K562 treated with DMSO at 1 percent for 4 hours (cell line): Measurements from ENCODE around the gene EHMT1. TPM values are rescaled to one million over a fixed set of nuclear protein-coding genes. Genes with fewer than 3 reads are reported as not detected.

Experiments
- total RNA-seq: library from RNA; unstranded; fragments of 300-600 nt; gene quantifications from 2 replicates; pipeline ENCODE4 v1.2.3, GENCODE V29; 2022; ENCODE audit not compliant: insufficient read depth

EHMT1 gene
- total RNA-seq: 43.7 and 55.4 TPM in 2 replicates

DNA sequence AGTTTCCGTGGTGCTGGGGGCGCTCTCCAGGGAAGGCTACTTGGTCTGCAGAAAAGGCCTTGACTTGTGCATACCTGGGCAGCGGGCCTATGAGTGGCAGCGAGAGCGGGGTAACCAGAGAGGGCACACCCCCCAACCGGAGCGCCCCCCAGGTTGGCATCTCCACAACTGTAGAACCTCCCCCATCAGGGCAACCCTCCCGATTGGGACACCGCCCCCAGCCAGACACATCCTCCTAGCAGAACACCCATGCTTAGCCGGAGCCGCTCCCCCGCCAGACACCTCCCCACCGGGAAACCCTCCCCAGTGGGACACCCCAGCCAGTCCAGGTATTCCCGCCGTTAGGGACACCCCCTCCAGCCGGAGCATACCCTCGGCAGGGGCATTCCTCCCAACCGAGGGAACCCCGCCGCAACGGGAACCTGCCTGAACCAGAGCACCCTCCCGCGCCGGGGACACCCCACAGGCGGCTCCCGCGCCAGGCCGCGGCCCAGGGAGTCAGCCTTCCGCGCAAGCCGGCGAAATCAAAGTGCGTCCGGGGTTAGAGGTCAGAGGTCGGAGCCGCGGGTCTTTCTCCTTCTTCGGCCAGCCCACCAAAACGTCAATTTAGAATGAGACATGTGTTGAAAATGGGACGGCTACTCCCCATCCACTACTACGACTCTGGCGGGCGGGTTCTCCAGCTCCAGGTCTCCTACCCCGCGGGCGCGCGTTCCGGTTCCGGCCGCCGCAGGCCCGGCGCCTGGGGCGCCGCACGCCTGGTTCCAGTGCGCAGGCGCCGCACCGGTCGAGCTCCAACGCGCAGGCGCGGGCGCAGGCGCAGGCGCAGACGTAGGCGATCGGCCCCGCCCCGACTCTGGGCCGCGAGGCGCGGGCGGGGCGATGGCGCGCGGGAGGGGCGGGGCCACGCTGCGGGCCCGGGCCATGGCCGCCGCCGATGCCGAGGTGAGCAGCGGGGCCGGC lies at the start of gene EHMT1:
Gene EHMT1, plus strand, starts transcription at position 901 of the 963 bp plus-strand sequence. Its CDS starts 24 bp downstream, at position 925.

DNA sequence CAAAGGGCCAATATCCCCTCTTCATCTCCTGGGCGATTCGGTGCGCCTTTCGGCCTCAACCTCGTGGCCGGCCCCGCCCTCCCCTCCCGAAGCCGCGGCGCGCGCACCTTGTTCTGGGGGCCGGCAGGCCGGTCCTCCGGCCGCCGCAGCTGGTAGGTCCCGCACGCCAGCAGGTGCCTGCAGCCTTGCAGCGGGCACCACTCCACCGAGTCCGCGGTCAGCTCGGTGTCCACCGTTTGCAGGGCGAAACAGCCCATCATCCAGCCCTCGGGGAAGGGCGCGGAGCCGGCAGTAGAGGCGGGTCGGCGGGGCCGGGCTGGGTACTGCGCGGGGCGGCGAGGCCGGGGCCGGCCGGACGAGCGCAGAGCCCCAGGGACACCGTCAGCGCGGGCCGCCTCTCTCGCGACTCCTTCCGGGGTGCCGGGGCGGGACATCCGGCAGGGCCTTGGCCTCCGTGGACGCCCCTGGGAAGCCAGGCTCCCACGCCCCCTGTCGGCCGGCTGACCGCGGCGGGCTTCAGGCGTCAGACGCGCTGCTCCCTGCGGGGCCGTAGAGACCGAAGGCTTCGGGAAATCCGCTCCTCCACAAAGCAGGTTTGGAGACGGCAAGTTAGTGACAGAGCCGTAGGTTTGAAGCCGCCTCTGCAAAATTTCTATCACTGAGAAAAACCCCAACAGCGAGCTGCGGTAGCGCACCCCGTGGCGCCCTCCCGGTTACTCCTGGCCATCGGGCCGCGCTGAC lies 40.1 kb upstream of the EHMT1 start, which contains the start of gene DPH7:
Gene DPH7, minus strand, starts transcription at position 408 of the 741 bp plus-strand sequence. Its CDS starts 148 bp downstream, at position 260.

DNA sequence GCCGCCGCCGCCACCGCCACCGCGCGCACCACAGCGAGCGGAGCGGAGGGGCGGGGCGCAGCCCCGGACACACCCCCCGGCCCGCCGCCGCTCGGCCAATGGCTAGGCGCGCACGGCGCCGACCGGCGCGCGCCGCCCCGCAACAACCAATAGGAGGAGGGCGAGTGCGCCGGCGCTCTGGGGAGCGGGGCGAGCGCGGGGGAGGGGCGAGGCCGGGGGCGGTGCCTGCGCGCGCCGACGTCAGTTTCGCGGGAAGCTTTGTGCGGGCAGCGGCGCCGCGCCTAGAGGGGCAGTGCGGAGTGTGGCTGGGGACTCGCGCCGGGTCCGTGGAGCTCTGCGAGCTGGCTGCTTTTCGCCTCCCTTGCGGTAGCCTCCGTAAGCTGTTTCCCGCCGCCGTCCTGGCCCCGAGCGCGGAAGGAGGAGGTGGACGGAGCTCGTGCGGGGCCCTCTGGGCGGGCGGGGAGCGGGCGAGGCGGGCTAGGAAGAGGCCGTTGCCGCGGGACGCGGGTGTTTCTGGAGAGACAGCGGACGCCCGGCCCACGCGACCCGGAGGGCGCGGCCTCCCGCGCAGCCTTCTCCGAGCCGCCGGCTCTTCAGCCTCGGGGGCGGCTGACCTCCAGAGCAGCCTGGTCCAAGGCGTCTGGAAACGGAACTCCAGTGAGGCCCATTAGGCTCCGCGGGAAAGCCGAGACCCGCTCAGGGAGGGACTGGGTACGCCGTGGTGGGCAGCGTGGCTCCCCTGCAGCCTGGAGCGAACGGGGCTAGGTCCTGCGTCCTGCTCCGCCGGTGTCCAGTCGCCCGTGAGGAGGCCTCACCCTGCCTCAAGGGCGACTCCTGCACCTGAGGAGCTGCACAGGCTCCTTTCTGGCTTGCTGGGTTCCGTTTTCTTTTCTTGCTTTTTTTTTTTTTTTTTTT lies 28.1 kb upstream of the EHMT1 start, which contains the start of gene ZMYND19:
Gene ZMYND19, minus strand, starts transcription at position 44 of the 915 bp plus-strand sequence. CDS start 249 bp downstream, outside the sequence.

DNA sequence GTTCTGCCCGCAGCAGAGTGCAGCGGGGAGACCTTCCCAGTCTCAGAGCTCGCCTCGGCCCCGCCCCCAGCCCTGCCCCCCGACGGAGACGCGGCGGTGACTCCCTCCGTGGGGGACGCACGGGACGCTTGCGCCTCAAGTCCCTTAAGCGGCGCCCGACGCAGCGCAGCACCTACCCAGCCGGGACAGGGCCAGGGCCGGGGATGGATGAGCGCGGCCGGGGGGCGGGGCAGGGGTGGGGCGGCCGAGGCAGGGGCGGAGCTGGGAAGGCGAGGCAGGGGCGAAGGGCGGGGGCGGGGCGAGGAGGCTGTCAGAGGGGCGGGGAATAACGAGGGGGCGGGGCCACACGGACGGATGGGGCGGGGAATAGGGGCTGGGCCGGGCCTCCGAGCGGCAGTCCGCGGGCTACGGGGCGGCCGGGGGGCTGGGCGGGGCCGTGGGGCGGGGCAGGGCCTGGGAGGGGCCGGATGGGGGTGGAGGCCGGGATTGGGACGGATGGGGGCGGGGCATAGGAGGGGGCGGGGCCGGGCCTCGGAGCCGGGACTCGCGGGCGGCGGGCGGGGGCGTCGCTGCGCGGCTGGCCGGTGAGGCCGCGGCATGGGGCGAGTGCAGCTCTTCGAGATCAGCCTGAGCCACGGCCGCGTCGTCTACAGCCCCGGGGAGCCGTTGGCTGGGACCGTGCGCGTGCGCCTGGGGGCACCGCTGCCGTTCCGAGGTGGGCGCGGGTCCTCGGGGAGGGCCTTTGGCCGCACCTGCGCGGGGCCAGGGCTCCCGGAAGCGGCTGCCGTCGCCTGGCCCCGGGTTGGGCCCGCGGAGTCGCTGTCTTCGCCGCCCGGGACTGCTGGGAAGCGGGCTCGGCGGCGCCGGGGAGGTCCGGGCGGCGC lies 13.4 kb upstream of the EHMT1 start, which contains the start of gene ARRDC1:
Gene ARRDC1, plus strand, starts transcription at position 566 of the 884 bp plus-strand sequence. Its CDS starts 32 bp downstream, at position 598.

DNA sequence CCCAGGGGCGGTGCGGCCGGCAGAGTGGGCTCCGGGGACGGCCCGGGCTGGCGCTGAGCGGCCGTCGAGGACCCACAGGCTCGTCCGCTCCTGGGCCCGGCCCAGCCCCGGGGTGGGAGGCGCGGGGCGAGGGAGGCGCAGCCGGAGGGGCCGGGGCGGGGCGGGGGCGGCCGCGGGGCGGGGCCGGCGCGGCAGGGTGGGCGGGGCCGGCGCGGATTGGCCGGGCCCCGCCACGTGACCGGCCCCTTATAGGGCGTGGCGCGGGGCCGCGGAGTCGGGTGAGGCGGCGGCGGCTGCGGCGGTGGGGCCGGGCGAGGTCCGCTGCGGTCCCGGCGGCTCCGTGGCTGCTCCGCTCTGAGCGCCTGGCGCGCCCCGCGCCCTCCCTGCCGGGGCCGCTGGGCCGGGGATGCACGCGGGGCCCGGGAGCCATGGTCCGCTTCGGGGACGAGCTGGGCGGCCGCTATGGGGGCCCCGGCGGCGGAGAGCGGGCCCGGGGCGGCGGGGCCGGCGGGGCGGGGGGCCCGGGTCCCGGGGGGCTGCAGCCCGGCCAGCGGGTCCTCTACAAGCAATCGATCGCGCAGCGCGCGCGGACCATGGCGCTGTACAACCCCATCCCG lies 258.8 kb downstream of the EHMT1 start, which contains the start of gene CACNA1B:
Gene CACNA1B, plus strand, starts transcription at position 277 of the 617 bp plus-strand sequence. Its CDS starts 152 bp downstream, at position 429.

Other genes with a start within 250 kb of the EHMT1 start
- 9.8 TPM in 2 replicates for gene EXD3, start 195.8 kb upstream of the EHMT1 start, total RNA-seq
- 1.1 and 1.8 TPM in 2 replicates for gene NOXA1, start 195.6 kb upstream of the EHMT1 start, total RNA-seq
- gene ENTPD8, start 177.6 kb upstream of the EHMT1 start, total RNA-seq: not detected in 2 replicates
- gene NSMF, start 159.7 kb upstream of the EHMT1 start, total RNA-seq: 52.0 and 53.0 TPM in 2 replicates
- 0.42 and 0.91 TPM in 2 replicates for gene PNPLA7, start 68.6 kb upstream of the EHMT1 start, total RNA-seq
- gene MRPL41, start 67.1 kb upstream of the EHMT1 start, total RNA-seq: 86.9 and 93.0 TPM in 2 replicates
- 18.6 and 34.0 TPM in 2 replicates for gene DPH7, start 40.1 kb upstream of the EHMT1 start, total RNA-seq
- 40.2 and 46.6 TPM in 2 replicates for gene ZMYND19, start 28.5 kb upstream of the EHMT1 start, total RNA-seq
- 41.8 and 47.8 TPM in 2 replicates for gene ARRDC1, start 13.3 kb upstream of the EHMT1 start, total RNA-seq